ENCODE results near the gene MTERF1.
A peak's percentile ranks its signal among the peaks of the same experiment; 100 is the strongest.
"Not testable (repeated sequence)": the region's sequence is repeated elsewhere in the genome, so short reads cannot be mapped to it uniquely, and the experiment has no call there.

Gene MTERF1, protein sequence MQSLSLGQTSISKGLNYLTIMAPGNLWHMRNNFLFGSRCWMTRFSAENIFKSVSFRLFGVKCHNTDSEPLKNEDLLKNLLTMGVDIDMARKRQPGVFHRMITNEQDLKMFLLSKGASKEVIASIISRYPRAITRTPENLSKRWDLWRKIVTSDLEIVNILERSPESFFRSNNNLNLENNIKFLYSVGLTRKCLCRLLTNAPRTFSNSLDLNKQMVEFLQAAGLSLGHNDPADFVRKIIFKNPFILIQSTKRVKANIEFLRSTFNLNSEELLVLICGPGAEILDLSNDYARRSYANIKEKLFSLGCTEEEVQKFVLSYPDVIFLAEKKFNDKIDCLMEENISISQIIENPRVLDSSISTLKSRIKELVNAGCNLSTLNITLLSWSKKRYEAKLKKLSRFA

DNA sequence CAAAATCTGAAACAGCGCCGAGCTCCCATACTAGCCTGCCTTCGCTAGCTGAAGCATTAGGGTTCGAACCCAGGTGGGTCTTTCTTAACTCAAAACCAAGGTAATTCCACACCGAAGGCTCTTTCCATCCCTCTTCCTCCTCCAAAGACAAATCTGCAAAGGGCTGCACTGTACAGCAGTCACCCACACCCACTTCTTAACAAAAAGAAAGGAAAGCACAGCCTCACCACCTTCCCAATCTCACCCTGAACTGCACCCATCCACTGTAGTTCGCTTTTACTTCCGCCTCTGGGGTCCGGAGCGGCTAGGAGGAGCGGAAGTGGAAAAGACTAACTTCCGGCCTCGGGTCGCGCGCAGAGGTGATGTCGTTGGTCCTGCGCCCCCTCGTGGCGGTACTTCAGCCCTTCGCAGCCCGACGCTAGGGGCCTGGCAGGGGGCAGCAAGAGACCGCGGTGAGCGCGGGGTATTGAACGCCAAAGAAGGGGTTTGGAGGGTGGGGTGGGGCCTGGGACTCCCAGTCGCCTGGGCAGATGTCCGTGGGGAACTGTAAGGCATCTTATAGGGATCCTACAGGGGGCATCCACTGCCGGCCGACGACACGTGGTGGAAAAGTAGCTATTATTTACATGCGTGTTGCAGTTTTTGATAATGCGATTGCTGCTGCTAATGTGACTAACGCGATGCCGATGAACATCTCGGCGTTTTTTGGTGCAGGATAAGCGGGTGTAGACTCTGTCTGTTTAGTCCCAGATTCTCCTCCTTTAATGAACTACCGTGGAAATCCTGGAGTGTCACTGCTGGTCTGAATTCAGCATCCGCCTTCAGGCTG, at the start of gene MTERF1:
MTERF1 (minus strand) TSS at position 290 of the 829 bp plus-strand sequence. CDS start 619 bp downstream, outside the sequence.
- DNase-seq, result peak; percentile 96

DNA sequence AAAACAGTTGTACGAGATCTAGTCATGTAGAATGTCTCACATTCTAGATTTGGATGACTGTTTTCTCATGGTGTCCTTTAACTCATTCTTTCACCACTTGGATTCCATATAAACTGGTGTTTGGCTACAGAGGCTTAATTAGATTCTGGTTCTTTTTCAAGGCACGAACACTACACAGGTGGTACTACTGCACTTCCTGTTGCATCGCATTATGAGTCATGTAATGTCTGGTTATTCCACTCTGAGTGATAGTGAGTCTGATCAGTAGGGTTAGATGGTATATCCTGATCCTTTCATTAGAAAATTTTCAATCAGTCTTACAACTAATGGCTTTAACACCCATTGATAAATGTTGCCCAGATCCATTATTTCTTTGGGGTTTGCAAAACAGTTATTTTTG, 49.0 kb upstream of the MTERF1 start:
- DNase-seq, result no peak

DNA sequence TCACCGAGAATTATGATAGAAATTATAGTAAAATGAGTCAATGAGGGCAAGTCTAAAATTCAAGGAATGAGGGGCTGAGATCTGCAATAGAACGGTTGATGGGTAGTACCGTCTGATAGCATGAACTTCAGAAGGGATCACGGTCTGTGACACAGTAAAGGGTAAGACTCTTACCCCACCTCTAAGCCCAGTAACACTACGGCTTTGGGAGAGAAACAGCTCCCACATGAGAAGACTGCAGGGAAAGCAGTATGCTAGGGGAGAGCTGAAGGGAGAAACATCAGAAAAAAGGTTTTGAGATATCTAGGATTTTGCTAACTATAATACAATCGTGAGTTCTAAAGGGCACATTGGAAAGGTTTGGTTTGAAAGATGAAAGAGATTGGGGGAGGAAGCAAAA, 47.4 kb upstream of the MTERF1 start:
- DNase-seq, result no peak

DNA sequence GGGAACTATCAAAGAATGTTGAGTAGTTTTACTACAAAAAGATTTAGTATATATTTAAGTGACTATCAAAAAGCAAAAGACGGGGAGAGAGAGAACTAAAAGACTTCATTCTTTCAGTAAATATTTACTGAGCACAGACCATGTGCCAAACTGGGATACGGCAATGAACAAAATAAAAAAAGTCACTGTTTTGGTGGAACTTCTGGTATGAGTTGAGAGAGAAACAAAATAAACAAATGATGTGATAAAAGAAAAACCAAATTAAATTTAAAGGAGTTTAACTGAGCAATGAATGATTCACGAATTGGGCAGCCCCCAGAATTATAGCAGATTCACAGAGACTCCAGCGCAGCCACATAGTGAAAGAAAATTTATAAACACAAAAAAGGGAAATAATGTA, 42.4 kb upstream of the MTERF1 start:
- no peak for DNase-seq

DNA sequence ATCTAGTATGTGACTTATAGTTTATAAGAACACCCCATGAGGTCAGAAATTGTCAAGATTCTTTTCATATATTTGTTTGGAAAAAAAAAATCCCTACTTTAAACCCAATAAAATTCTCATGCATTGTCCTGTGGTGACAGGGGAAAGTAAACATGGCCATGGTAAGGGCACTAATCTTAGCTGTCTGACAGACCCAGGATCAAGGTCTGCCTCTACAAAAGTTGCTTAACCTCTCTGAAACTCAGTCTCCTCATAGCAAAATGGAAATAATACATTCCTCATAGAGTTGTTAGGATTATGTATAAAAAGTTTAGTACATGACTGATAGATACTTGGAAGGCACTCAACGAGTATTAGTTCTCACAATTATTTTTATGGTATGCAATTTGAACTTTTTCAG, 37.9 kb upstream of the MTERF1 start:
- DNase-seq, result no peak

DNA sequence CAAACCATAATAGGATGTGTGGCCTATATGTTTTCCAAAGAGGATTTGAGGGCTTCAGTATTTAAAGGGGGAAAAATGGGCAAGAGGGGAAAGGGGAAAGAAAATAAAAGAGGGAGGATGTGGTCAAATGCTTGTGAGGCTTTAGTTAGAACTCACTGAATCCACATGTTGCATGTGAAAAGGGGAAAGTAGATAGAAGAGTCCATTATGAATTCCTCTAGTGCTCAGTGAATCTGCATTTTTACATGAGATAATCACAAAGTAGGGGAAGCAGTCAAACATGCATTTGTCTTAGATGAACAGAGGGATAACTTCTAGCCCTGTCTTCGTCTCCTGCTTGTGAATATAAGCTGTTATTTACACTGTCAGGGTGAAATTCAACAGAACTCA, 35.5 kb upstream of the MTERF1 start:
- no peak for DNase-seq

DNA sequence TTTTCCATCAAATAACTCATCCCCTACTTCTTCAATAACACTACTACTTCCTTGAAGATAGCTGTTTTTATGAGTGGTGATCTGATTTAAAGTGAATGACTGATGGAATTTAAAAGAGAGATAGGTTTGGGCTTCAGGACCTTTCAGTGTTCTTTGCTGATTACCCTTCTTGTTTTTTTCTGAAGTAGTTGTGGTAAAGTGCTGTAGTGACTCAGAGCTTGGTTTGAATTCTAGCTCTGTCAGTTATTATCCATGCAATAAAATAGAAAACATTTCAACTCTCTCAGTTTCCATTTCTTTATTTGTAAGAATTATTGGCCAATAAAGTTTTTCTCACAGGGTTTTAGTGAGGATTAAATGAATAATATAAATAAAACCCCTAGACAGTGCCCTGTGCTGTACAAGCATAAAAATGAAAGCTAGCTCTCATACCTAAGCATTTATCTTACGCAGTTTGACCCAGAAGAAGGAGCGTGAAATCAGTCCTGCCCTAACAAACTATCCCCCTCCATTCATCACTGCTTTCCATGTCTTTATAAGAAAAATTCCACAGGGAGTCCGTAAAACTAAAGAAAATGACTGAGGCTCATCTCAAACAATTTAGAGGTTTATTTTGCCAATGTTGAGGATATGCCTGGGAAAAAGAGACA, 35.0 kb upstream of the MTERF1 start:
- no peak for DNase-seq

DNA sequence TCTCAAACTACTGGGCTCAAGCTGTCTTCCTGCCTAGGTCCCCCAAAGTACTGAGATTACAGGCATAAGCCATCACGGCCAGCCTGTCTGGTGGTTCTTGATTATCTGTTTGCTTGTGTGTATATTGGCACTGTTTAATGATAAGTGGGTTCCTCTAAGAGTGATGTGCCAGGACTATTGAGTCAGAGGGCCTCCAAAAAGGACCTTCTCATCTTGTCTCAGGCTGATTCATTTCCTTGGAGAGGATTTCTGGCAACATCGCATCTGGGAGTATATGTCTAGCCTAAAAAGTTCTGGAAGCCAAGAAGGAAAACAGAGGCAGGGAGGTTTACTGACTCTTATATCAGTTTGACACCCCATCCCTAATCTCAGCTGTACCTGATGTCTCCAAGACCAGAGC, 33.1 kb upstream of the MTERF1 start:
- no peak for DNase-seq

DNA sequence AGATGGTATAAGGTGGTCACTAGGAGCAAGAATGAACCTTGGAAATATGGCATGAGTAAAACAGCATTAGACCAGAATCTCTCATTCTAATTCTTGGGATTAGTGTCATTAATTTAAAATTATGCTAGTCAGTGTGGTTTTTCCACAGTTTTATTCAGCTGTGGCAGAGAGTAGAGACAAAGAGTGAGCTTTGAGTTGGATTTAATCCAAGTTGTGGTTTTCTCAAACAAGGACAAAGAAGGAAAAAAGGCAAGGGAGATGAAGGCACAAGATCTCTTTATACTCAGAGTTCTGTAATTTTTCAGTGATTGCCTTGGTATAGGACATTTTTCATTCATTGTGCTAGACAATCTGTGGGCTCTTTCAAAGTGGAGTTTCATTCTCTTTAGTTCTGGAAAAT, 32.0 kb upstream of the MTERF1 start:
- DNase-seq, result no peak

DNA sequence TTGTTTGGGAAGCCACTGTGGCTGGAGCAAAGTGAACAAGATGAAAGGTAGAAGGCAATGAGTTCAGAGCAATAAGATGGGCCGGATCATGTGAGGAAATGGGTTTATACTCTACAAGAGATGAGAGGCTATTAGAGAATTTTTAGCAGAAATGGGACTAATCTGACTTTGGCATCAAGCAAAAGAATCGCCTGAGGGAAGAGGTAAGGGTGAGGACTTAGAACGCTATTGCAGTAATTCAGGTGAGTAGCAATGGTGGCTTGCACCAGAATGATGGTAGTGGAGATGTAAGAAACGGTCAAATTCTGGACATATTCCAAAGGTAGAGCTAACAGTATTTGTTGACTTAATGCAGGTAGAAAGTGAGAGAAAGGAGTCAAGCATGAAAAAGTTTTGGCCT, 30.6 kb upstream of the MTERF1 start:
- DNase-seq, result no peak

DNA sequence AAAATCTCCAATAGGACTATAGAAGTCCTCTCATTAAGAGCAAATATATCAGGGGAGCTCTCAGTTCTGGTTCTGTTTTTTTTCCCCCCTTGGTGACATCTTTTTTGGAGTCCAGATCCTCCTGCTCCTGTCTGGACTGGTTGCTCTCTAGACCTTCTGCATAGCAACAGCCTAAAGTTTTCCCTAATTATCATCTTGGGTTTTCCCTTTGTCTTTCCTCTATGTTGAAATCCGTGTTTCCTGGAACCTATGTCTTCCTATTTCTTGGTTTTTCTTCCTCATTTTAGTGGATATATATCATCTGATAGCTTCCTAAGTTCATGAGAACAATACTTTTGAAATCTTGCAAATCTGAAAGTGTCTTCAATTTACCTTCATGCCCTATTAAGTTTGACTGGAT, 29.7 kb upstream of the MTERF1 start:
- DNase-seq, result no peak

DNA sequence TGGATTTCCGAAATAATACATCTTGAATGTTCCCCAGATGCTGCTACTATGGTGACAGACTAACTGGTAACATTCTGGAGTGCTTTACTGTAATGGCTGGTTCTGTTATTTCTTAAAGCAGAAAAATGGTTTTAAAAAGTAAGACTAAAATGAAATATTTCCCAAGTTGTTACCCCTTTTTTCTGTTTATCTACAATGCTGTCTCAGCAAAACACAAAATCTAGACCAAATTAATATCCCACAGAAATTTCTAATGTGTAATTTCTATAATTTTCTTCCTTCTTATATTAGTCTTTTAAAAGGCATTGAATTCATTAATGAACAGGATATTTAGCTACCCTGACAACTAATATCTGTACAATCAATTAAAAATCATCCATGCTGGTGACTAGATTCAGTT, 19.1 kb upstream of the MTERF1 start:
- no peak for DNase-seq

DNA sequence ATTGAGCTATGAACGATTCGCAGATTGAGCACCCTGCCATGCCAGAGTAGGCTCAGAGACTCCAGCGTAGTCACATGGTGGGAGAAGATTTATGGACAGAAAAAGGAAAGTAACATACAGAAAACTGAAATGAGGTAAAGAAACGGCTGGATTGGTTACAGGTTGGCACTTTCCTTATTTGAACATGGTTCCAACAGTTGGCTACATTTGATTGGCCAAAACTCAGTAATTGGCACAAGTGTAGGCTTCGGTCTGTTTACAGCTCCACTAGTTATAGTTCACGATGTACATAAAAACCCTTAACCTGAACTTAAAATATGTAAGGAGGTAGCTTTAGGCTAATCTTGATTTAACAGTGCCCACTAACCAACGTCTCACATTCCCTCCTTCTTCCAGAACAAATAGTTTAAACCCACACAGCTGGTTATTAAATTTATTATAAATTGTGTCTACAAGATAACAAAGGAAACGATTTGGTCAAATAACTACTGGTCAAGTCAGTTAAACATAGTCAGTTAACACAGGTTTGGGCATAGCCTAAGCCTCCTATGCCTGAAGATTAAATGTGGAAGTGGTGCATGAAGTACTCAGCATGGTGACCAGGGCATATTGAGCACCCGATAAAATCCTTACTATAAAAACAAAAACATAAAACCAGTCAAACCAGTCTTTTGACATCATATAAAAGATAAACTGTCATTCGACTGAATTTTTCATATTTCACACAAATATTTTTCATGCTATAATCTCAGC, 17.9 kb upstream of the MTERF1 start:
- DNase-seq, result no peak

DNA sequence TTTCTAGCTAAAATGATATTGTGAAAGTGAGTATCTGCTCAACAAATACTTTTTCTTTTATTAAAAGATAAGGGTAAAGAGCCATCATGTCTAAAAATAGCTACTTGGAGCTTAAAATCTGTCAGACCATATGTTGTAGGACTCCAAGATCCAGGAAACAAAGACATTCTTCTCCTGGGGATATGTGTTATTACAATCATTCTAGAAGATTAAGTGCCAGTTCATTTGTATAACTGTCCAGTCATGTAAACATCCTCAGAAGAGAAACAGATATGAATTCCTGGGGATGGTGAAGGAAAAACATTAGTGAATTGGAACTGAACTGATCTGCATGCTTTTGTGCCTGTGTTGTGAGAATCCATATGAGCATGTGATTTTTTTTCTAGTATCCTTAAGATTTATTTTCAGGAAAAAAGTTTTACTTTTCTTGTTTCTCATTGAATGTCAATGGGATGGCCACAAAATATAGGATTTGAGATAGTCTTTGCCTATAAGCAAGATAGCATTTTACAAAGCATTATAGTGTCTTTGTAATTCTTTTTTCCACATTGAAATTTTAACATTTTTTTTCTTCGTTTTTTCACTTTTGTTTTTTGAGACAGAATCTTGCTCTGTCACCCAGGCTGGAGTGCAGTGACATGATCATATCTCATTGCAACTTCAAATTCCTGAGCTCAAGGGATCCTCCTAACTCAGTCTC, 14.4 kb upstream of the MTERF1 start:
- DNase-seq, result no peak

DNA sequence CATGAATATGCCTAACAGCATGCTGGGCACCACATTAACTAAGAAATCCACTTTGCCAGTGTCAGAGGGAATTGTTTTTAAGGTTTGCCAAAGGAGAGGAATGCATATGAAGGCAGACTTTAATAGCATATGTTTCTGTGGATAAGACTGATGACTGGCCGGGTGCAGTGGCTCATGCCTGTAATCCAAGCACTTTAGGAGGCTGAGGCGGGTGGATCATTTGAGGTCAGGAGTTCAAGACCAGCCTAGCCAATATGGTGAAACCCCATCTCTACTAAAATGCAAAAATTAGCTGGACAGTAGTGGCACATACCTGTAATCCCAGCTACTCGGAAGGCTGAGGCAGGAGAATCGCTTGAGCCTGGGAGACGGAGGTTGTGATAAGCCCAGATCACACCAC, 13.2 kb upstream of the MTERF1 start:
- DNase-seq, result not testable (repeated sequence)

DNA sequence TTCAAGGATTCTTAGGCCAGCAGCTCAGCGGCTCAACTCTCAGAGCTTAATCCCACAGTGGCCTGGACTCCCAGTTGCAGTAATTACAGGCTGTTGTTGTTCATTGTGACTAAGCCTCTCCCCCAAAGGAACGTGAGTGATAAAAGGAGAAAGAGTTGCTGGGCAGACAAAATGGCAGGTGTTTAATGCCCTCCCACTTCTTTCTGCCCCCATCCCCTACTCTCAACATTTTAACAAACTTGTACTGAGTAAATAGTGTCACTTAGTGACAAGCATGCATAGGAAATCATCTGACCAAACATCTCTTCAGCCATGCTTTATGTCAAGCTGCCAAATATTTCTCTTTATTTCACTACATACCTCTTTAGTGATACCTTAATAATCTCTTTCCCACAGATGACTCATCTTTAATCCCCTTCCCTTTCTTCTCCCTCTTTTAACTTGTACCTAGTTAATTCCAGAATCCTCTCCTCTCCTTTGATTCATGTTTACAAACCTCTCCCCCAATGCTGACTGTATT, 12.4 kb upstream of the MTERF1 start:
- DNase-seq, result no peak

DNA sequence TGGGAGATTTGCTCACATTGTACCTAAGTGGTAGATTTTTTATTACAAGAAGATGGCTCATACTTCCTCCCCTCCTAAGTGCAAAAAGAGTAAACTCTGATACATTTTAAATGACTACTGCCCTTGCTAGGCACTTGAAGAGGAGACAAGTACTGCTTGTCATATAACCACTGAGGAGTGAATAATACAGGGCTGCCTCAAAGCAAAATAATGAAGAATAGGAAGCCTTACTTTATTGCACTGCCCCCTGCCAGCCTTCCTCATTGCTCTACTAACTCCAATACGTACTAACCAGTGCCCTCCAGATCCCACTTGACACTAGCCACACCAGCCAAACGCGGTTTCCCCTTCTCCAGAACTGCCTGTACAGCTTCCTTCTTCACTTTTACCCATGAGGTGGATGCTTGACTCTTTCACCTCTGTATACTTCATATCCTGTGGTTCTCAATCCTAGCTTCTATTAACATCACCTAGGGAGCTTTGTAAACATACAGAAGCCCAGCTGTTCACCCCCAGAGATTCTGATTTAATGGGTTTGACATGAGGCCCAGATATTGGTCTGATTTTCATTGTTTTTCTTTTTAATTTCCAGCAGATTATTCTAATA, 11.7 kb upstream of the MTERF1 start:
- no peak for DNase-seq

DNA sequence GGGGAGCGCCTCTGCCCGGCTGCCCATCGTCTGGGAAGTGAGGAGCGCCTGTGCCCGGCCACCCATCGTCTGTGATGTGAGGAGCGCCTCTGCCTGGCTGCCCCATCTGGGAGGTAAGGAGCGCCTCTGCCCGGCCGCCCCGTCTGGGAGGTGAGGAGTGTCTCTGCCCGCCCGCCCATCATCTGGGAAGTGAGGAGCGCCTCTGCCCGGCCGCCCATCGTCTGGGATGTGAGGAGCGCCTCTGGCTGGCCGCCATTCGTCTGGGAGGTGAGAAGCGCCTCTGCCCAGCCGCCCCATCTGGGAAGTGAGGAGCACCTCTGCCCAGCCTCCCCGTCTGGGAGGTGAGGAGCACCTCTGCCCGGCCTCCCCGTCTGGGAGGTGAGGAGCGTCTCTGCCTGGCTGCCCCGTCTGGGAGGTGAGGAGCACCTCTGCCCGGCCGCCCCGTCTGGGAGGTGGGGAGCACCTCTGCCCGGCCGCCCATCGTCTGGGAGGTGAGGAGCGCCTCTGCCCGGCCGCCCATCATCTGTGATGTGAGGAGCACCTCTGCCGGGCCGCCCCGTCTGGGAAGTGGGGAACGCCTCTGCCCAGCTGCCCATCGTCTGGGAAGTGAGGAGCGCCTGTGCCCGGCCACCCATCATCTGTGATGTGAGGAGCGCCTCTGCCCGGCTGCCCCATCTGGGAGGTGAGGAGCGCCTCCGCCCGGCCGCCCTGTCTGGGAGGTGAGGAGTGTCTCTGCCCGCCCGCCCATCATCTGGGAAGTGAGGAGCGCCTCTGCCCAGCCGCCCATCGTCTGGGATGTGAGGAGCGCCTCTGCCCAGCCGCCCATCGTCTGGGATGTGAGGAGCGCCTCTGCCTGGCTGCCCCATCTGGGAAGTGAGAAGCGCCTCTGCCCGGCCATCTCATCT, 8.0 kb upstream of the MTERF1 start:
- DNase-seq, result not testable (repeated sequence)

DNA sequence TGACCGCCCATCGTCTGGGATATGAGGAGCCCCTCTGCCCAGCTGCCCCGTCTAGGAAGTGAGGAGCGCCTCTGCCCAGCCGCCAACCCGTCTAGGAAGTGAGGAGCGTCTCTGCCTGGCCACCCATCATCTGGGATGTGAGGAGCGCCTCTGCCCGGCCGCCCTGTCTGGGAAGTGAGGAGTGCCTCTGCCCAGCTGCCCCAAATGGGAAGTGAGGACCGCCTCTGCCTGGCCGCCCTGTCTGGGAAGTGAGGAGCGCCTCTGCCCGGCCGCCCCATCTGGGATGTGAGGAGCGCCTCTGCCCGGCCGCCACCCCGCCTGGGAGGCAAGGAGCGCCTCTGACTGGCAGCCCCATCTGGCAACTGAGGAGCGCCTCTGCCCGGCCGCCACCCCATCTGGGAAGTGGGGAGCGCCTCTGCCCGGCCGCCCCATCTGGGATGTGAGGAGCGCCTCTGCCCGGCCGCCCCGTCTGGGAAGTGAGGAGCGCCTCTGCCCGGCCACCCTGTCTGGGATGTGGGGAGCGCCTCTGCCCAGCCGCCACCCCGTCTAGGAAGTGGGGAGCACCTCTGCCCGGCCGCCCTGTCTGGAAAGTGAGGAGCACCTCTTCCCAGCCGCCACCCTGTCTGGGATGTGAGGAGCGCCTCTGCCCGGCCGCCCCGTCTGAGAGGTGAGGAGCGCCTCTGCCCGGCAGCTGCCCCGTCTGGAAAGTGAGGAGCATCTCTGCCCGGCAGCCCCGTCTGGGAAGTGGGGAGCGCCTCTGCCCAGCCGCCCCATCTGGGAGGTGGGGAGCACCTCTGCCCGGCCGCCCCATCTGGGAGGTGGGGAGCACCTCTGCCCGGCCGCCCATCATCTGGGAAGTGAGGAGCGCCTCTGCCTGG, 7.1 kb upstream of the MTERF1 start:
- not testable (repeated sequence) for DNase-seq
